Osteocyte (in vitro differentiated cells): ENCODE results near the gene KIAA0930. TPM values are rescaled to one million over a fixed set of nuclear protein-coding genes. Genes with fewer than 3 reads are reported as not detected.

ENCODE experiments used
- DNase-seq: peaks from one replicate; pipeline ENCODE4 v3.0.0; 2021; ENCODE audit warnings: mixed read lengths; ENCODE audit not compliant: unreplicated experiment; ENCODE audit errors: extremely low spot score
- H3K27ac Mint-ChIP-seq: one replicate; pipeline ENCODE4 v1.8.0; 2021; ENCODE audit warnings: mild to moderate bottlenecking, mixed read lengths; ENCODE audit not compliant: unreplicated experiment
- H3K27me3 Mint-ChIP-seq: one replicate; pipeline ENCODE4 v1.8.0; 2021; ENCODE audit warnings: mixed read lengths; ENCODE audit not compliant: unreplicated experiment
- H3K36me3 Mint-ChIP-seq: one replicate; pipeline ENCODE4 v1.8.0; 2021; ENCODE audit warnings: mixed read lengths; ENCODE audit not compliant: unreplicated experiment
- H3K4me1 Mint-ChIP-seq: one replicate; pipeline ENCODE4 v1.8.0; 2021; ENCODE audit warnings: mixed read lengths; ENCODE audit not compliant: unreplicated experiment
- H3K4me3 Mint-ChIP-seq: one replicate; pipeline ENCODE4 v1.8.0; 2021; ENCODE audit warnings: mild to moderate bottlenecking, moderate library complexity, mixed read lengths; ENCODE audit not compliant: unreplicated experiment
- H3K9me3 Mint-ChIP-seq: one replicate; pipeline ENCODE4 v1.8.0; 2021; ENCODE audit warnings: mixed read lengths; ENCODE audit not compliant: unreplicated experiment
- total RNA-seq: library from RNA; stranded (reverse); gene quantifications from 2 replicates; pipeline ENCODE4 v1.2.1, GENCODE V29; 2021
- TF ChIP-seq, protein P1 (sequence below): fragments of 200-600 bp; sonication (generic); IDR thresholded peaks from 2 replicates; pipeline ENCODE4 v1.5.0; 2021; ENCODE audit warnings: antibody characterized with exemption, mild to moderate bottlenecking, moderate library complexity

Gene KIAA0930
- total RNA-seq, 1 donor from 2014 or later, result 53.1 TPM

DNA sequence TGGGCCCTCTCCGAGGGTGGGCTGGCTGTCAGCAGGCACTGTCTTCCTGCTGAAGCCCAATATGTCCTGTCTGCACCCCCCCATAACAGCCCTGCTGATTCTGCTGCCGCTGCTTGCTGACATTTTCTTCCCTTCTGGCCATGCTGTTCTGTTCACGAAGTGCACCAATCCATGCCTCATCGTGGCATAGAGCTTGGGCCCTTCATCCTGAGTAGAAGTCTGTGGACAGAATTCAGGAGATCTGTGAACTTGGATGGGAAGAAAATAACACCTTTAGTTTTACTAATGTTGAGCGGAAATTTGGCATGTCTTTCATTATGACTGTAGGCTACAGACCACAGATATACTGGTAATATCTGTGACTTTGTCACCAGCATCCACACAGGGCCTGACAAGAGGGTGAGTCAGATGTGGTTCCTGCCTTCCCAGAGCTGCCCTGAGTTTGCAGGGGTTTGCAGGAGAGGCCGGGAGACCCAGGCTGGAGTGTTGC lies 14.1 kb upstream of the KIAA0930 start:
- Mint-ChIP-seq H3K9me3 (no peaks in the 10 kb centered on the region), H3K4me1 (no peaks in the 10 kb centered on the region), H3K27ac (no peak overlapping the region), H3K36me3 (no peaks in the 10 kb centered on the region), H3K27me3 (peaks cover 2% of the 10 kb centered on the region), H3K4me3 (no peak overlapping the region)
- TF ChIP-seq, protein P1, sequence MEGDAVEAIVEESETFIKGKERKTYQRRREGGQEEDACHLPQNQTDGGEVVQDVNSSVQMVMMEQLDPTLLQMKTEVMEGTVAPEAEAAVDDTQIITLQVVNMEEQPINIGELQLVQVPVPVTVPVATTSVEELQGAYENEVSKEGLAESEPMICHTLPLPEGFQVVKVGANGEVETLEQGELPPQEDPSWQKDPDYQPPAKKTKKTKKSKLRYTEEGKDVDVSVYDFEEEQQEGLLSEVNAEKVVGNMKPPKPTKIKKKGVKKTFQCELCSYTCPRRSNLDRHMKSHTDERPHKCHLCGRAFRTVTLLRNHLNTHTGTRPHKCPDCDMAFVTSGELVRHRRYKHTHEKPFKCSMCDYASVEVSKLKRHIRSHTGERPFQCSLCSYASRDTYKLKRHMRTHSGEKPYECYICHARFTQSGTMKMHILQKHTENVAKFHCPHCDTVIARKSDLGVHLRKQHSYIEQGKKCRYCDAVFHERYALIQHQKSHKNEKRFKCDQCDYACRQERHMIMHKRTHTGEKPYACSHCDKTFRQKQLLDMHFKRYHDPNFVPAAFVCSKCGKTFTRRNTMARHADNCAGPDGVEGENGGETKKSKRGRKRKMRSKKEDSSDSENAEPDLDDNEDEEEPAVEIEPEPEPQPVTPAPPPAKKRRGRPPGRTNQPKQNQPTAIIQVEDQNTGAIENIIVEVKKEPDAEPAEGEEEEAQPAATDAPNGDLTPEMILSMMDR, result no peak
- no peak for DNase-seq

DNA sequence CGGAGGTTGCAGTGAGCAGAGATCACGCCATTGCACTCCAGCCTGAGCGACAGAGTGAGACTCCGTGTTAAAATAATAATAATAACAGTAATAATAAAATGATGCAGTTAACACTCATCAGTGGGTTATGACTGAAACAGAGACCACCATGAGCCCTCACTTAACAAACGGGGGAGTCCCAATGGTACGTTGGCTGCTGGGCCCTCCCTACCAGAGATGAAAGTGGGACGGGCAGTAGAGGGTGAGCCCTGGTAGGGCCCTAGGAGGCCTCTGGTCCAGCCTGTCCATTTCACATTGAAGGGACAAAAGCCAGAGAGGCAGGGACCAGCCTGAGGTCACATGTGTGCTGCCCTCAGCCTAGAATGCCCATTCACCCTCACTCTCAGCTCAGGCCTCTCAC lies 13.7 kb upstream of the KIAA0930 start:
- Mint-ChIP-seq H3K9me3 (no peaks in the 10 kb centered on the region), H3K27ac (no peak overlapping the region), H3K4me1 (no peaks in the 10 kb centered on the region), H3K27me3 (peaks cover 2% of the 10 kb centered on the region), H3K36me3 (no peaks in the 10 kb centered on the region), H3K4me3 (no peak overlapping the region)
- no peak for DNase-seq
- TF ChIP-seq, protein P1, result no peak

DNA sequence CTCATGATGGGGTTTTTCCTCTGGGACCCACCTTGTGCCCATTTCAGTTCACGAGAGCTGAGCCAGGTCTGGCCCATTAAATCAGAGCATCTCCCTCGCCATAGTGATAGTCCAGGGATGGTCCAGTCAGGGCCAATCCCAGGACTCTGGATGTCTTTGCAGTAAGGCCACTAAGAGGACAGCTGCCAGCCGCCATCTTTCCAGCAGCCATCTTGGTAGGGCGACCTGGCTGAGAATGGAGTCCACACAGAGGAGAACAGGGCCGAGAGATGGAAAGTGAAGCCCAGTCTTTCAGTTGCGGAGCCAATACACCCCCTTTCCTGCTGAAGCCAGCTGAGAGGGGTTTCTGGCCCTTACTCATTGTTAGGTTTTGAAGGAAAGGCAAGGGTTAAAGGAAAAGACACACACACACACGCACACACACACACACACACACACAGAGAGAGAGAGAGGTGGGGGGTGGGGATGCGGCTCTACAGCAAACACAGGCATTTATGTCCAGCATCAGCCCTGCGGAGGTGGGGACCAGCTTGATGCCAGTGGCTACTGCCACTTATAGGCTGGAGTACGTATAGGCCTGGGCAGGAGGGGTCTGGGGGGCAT lies 12.4 kb upstream of the KIAA0930 start:
- DNase-seq, result no peak
- Mint-ChIP-seq H3K27me3 (peaks cover 2% of the 10 kb centered on the region), H3K4me3 (no peak overlapping the region), H3K27ac (no peak overlapping the region), H3K4me1 (no peaks in the 10 kb centered on the region), H3K36me3 (no peaks in the 10 kb centered on the region), H3K9me3 (no peaks in the 10 kb centered on the region)
- TF ChIP-seq, protein P1, result no peak

DNA sequence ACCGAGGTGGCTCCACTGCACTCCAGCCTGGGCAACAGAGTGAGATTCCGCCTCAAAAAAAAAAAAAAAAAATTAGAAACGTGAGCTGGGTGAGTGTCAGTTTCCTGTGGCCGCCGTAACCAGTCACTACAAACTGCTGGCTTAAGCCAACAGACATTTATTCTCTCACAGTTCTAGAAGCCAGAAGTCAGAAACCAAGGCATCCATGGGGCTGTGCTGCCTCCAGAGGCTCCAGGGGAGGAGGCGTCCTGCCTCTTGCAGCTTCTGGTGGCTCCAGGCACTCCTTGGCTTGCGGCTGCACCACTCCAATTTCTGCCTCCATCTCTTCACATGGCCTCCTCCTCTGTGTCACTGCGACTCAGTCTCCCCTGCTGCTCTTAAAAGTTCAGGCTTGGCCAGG lies 11.1 kb upstream of the KIAA0930 start:
- Mint-ChIP-seq H3K36me3 (no peaks in the 10 kb centered on the region), H3K9me3 (no peaks in the 10 kb centered on the region), H3K4me3 (no peak overlapping the region), H3K4me1 (peaks cover 3% of the 10 kb centered on the region), H3K27me3 (peaks cover 2% of the 10 kb centered on the region), H3K27ac (no peak overlapping the region)
- no peak for DNase-seq
- TF ChIP-seq, protein P1, result no peak

DNA sequence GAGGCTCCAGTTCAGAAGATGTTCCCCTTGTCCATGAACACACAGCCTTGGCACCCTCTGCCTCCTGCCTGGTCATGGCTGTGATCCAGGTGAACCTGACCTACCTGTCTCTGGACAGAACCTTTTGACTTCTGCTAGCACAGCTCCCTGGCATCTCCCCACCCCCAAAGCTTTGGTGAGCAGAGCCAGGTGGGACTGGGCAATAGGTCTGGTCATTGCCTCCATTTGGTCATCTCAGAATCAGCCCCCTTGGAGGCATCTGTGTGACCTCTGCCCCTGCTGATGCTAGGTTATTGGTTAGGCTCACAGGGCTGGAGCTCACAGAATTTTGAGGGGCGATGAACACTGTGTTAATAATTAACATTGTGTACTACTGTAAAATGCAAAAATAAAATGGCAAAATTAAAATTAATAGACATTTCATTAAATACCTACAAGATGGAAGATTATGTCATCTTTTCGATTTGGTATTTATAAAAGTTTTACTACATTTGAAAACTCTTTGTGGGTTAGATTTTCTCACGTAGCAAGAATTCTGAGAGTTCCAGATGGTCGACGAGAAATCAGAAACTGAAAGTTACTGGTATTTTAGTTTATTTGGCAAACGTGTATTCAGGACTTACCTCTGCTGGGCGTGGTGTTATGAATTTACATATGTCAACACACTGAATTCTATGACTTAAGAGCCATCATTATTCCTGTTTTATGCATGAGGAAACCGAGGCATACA lies 8.3 kb upstream of the KIAA0930 start:
- no peak overlapping the region for H3K4me3 Mint-ChIP-seq
- H3K36me3 Mint-ChIP-seq, result no peaks in the 10 kb centered on the region
- no peak for DNase-seq
- H3K4me1 Mint-ChIP-seq, result peaks cover 15% of the 10 kb centered on the region
- no peak overlapping the region for H3K27ac Mint-ChIP-seq
- no peaks in the 10 kb centered on the region for H3K9me3 Mint-ChIP-seq
- TF ChIP-seq, protein P1, result no peak
- H3K27me3 Mint-ChIP-seq, result no peaks in the 10 kb centered on the region
